ENCODE measurements around the gene CMAS.
"Not testable (repeated sequence)": the region's sequence is repeated elsewhere in the genome, so short reads cannot be mapped to it uniquely, and the experiment has no call there.

Gene CMAS

DNA sequence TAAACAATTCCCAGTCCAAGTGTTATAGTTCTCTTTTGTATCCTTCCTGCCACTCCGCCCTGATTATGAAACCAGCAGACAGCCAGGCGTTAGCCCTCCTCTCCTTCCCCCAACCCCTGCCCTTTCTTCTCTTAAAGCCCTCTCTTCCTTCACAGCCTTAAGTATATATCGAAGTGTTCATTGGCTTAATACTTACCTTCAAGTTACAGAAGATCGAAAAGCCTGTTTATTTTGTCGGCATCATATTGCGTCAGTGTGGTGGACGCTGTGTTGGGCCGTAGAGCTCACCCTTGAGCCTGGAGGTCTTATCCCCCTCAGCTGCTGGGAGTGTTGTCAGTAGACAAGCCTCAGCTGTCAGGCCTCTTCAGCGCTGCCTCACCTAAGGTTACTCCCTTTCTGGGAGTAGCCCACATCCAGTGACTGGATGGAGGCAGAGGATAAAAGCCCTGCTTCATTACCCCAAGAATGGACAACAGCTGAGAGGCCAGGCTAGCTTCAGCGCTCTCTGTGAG lies 36.2 kb downstream of the CMAS start:
- DNase-seq (ENCODE audit: low read depth), result no peak
- H3K4me3 ChIP-seq (ENCODE audit: control insufficient read depth, low read depth, low read length), result no peak overlapping the region
- TF ChIP-seq, protein P1, sequence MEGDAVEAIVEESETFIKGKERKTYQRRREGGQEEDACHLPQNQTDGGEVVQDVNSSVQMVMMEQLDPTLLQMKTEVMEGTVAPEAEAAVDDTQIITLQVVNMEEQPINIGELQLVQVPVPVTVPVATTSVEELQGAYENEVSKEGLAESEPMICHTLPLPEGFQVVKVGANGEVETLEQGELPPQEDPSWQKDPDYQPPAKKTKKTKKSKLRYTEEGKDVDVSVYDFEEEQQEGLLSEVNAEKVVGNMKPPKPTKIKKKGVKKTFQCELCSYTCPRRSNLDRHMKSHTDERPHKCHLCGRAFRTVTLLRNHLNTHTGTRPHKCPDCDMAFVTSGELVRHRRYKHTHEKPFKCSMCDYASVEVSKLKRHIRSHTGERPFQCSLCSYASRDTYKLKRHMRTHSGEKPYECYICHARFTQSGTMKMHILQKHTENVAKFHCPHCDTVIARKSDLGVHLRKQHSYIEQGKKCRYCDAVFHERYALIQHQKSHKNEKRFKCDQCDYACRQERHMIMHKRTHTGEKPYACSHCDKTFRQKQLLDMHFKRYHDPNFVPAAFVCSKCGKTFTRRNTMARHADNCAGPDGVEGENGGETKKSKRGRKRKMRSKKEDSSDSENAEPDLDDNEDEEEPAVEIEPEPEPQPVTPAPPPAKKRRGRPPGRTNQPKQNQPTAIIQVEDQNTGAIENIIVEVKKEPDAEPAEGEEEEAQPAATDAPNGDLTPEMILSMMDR (conservative IDR thresholded peaks at IDR 0.05; ENCODE audit: control insufficient read depth, insufficient read depth, low read depth, low read length), result no peak

- peak; percentile 49 for DNase-seq (ENCODE audit: low read depth)
- TF ChIP-seq, protein P1 (conservative IDR thresholded peaks at IDR 0.05; ENCODE audit: control insufficient read depth, insufficient read depth, low read depth, low read length), result peak; percentile 48
- no peak overlapping the region for H3K4me3 ChIP-seq (ENCODE audit: control insufficient read depth, low read depth, low read length)
Observed at GRCh38 chr12:22083167-22083566, 37.1 kb downstream of the CMAS start.

- H3K4me3 ChIP-seq (ENCODE audit: control insufficient read depth, low read depth, low read length), result no peak overlapping the region
- DNase-seq (ENCODE audit: low read depth), result no peak
- TF ChIP-seq, protein P1 (conservative IDR thresholded peaks at IDR 0.05; ENCODE audit: control insufficient read depth, insufficient read depth, low read depth, low read length), result no peak
Observed at GRCh38 chr12:22084852-22085251, 38.8 kb downstream of the CMAS start.

- TF ChIP-seq, protein P1 (conservative IDR thresholded peaks at IDR 0.05; ENCODE audit: control insufficient read depth, insufficient read depth, low read depth, low read length), result no peak
- no peak for DNase-seq (ENCODE audit: low read depth)
Observed at GRCh38 chr12:22088886-22089285, 42.9 kb downstream of the CMAS start.

GRCh38 chr12:22089486-22089885 lies 43.5 kb downstream of the CMAS start:
- TF ChIP-seq, protein P1 (conservative IDR thresholded peaks at IDR 0.05; ENCODE audit: control insufficient read depth, insufficient read depth, low read depth, low read length), result no peak
- DNase-seq (ENCODE audit: low read depth), result no peak
- no peak overlapping the region for H3K4me3 ChIP-seq (ENCODE audit: control insufficient read depth, low read depth, low read length)

More at GRCh38 chr12:22088886-22089285, 42.9 kb downstream of the CMAS start:
- H3K4me3 ChIP-seq (ENCODE audit: control insufficient read depth, low read depth, low read length), result no peak overlapping the region

DNA sequence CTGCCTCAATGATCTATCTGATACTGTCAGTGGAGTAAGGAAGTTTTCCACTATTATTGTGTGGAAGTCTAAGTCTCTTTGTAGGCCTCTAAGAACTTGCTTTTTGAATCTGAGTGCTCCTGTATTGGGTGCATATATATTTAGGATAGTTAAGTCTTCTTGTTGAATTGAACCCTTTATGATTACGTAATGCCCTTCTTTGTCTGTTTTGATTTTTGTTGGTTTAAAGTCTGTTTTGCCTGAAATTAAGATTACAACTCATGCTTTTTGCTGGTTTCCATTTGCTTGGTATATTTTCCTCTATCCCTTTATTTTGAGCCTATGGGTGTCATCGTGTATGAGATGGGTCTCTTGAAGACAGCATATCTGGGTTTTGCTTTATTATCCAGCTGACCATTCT lies 53.0 kb downstream of the CMAS start:
- H3K4me3 ChIP-seq (ENCODE audit: control insufficient read depth, low read depth, low read length); DNase-seq (ENCODE audit: low read depth): not testable (repeated sequence)

GRCh38 chr12:22100958-22101748 lies 55.1 kb downstream of the CMAS start:
- peak; percentile 82 for DNase-seq (ENCODE audit: low read depth)
- TF ChIP-seq, protein P1 (conservative IDR thresholded peaks at IDR 0.05; ENCODE audit: control insufficient read depth, insufficient read depth, low read depth, low read length), result peak; percentile 79
- H3K4me3 ChIP-seq (ENCODE audit: control insufficient read depth, low read depth, low read length), result no peak overlapping the region
